Smooth muscle cell (in vitro differentiated cells): ENCODE measurements around the gene GDPD2. TPM values are rescaled to one million over a fixed set of nuclear protein-coding genes. Genes with fewer than 3 reads are reported as not detected.

Source experiments
- DNase-seq: peaks from one replicate; lab custom pipeline; 2025; ENCODE audit not compliant: unreplicated experiment; lab: John Stamatoyannopoulos, UW
- H2AFZ ChIP-seq: fragments of 200-600 bp; sonication (generic); 2 replicates; pipeline ENCODE4 v1.6.0; 2016; ENCODE audit warnings: antibody characterized with exemption, low read depth, mild to moderate bottlenecking
- H3F3A ChIP-seq: fragments of 200-600 bp; sonication (generic); 2 replicates; pipeline ENCODE4 v1.6.0; 2017; ENCODE audit warnings: antibody characterized with exemption, low read depth
- H3K27ac ChIP-seq: fragments of 200-600 bp; sonication (generic); 2 replicates; pipeline ENCODE4 v1.5.1; 2016; ENCODE audit warnings: low read depth, mild to moderate bottlenecking
- H3K27me3 ChIP-seq: fragments of 200-600 bp; sonication (generic); 2 replicates; pipeline ENCODE4 v1.6.1; 2016; ENCODE audit warnings: low read depth, mild to moderate bottlenecking
- H3K36me3 ChIP-seq: fragments of 200-600 bp; sonication (generic); 2 replicates; pipeline ENCODE4 v1.5.1; 2016; ENCODE audit warnings: low read depth
- H3K4me1 ChIP-seq: fragments of 200-600 bp; sonication (generic); 2 replicates; pipeline ENCODE4 v1.5.1; 2016; ENCODE audit warnings: low read depth
- H3K4me2 ChIP-seq: fragments of 200-600 bp; sonication (generic); 2 replicates; pipeline ENCODE4 v1.6.0; 2016; ENCODE audit warnings: mild to moderate bottlenecking
- H3K4me3 ChIP-seq: fragments of 200-600 bp; sonication (generic); 2 replicates; pipeline ENCODE4 v1.5.1; 2016; ENCODE audit warnings: mild to moderate bottlenecking
- H3K79me2 ChIP-seq: fragments of 200-600 bp; sonication (generic); 2 replicates; pipeline ENCODE4 v1.6.0; 2016; ENCODE audit warnings: low read depth, mild to moderate bottlenecking
- H3K9ac ChIP-seq: fragments of 200-600 bp; sonication (generic); 2 replicates; pipeline ENCODE4 v1.6.0; 2016; ENCODE audit warnings: low read depth
- H3K9me3 ChIP-seq: fragments of 200-600 bp; sonication (generic); replicated peaks from 2 replicates; pipeline ENCODE4 v1.5.1; 2016; ENCODE audit warnings: low read depth
- H4K20me1 ChIP-seq: fragments of 200-600 bp; sonication (generic); 2 replicates; pipeline ENCODE4 v1.6.0; 2016; ENCODE audit warnings: low read depth
- CTCF ChIP-seq: fragments of 200-600 bp; sonication (generic); IDR thresholded peaks from 2 replicates; pipeline ENCODE4 v1.5.1; 2017; ENCODE audit warnings: borderline replicate concordance, mild to moderate bottlenecking, antibody characterized with exemption; ENCODE audit not compliant: insufficient read depth, poor library complexity, severe bottlenecking
- WGBS: methylation state at CpG from one replicate; pipeline ENCODE4 v1.1.7; 2016; ENCODE audit warnings: low lambda C conversion rate; 5-methylcytosine and 5-hydroxymethylcytosine counted together
- polyA plus RNA-seq: library from polyadenylated mRNA; unstranded; fragments of >200 nt; fragmentation: Nextera tagmentation; extraction: Ambion mirVana; gene quantifications from 2 replicates; pipeline ENCODE4 v1.2.1, GENCODE V29; 2016
- total RNA-seq: library from RNA; depleted of rRNA; stranded (reverse); fragments of >200 nt; gene quantifications from 2 replicates; pipeline ENCODE4 v1.2.3, GENCODE V29; 2014

GDPD2 gene
- total and polyA plus RNA-seq, 2 experiments from 2014 or later: not detected

GRCh38 chrX:70454441-70455365 lies 31.6 kb downstream of the GDPD2 start:
- Histone ChIP-seq H3K4me1 (no peaks in the 10 kb centered on the region), H3K4me2 (peak overlapping the region; percentile 89), H3K27ac (no peak overlapping the region), H4K20me1 (no peaks in the 10 kb centered on the region), H3K9ac (peak overlapping the region; percentile 73), H3K4me3 (peak overlapping the region; percentile 67), H3K36me3 (no peaks in the 10 kb centered on the region), H3F3A (no peaks in the 10 kb centered on the region), H2AFZ (peak overlapping the region; percentile 66), H3K79me2 (no peaks in the 10 kb centered on the region), H3K9me3 (no peaks in the 10 kb centered on the region), H3K27me3 (no peaks in the 10 kb centered on the region)
- TF ChIP-seq CTCF: peak; percentile 62
- peak; percentile 52 for DNase-seq
- WGBS: 42% methylated on average over 21 of the region's 48 CpGs

- DNase-seq: no peak
- no peaks in the 10 kb centered on the region for H3K4me1 ChIP-seq
- H3K27ac ChIP-seq: no peak overlapping the region
- H3K9me3 ChIP-seq: no peaks in the 10 kb centered on the region
- H3K27me3 ChIP-seq: no peaks in the 10 kb centered on the region
- no peaks in the 10 kb centered on the region for H4K20me1 ChIP-seq
- WGBS: 41% methylated on average over 28 of the region's 32 CpGs
- TF ChIP-seq CTCF: no peak
- H3K79me2 ChIP-seq: no peaks in the 10 kb centered on the region
- peak overlapping the region; percentile 73 for H3K9ac ChIP-seq
- peak overlapping the region; percentile 89 for H3K4me2 ChIP-seq
- H3F3A ChIP-seq: no peaks in the 10 kb centered on the region
- H3K36me3 ChIP-seq: no peaks in the 10 kb centered on the region
- H2AFZ ChIP-seq: peak overlapping the region; percentile 66
- peak overlapping the region; percentile 67 for H3K4me3 ChIP-seq
These were observed 32.5 kb downstream of the GDPD2 start for GRCh38 chrX:70455366-70456202.

GRCh38 chrX:70456256-70456655 lies 33.1 kb downstream of the GDPD2 start:
- H3K79me2 ChIP-seq: no peaks in the 10 kb centered on the region
- no peak for TF ChIP-seq CTCF
- H3F3A ChIP-seq: no peaks in the 10 kb centered on the region
- no peaks in the 10 kb centered on the region for H3K36me3 ChIP-seq
- no peak overlapping the region for H3K27ac ChIP-seq
- no peak overlapping the region for H3K9ac ChIP-seq
- peak overlapping the region; percentile 67 for H3K4me3 ChIP-seq
- WGBS: 67% methylated on average over 2 of the region's 2 CpGs
- H3K4me1 ChIP-seq: no peaks in the 10 kb centered on the region
- H3K9me3 ChIP-seq: no peaks in the 10 kb centered on the region
- no peak overlapping the region for H2AFZ ChIP-seq
- DNase-seq: no peak
- H3K27me3 ChIP-seq: no peaks in the 10 kb centered on the region
- H4K20me1 ChIP-seq: no peaks in the 10 kb centered on the region
- peak overlapping the region; percentile 89 for H3K4me2 ChIP-seq
